Measurements from ENCODE around the gene FAM53A. TPM values are rescaled to one million over a fixed set of nuclear protein-coding genes. Genes with fewer than 3 reads are reported as not detected.

FAM53A gene
- 1.6 and 3.1 TPM in 2 replicates for total RNA-seq (2021)
- Bru-seq, nascent RNA: percentile 36 among the genes with signal in this experiment
- BruChase-seq, experiment 1, labeled RNA remaining after a 2-hour chase: percentile 34 among the genes with signal in this experiment
- BruChase-seq, experiment 2, labeled RNA remaining after a 6-hour chase: percentile 47 among the genes with signal in this experiment
- long read RNA-seq, partial matches to known transcripts: 4 of 9 reads
- long read RNA-seq, other reads (novel, unspliced or antisense): 2 of 9 reads

GRCh38 chr4:1683736-1684505, at the start of gene FAM53A:
Gene FAM53A (minus strand): TSS chr4:1684313. CDS start chr4:1668741, 15,572 bp downstream.
- H3K4me1 ChIP-seq (ENCODE audit: insufficient read depth, low read length, poor library complexity, severe bottlenecking): no peaks in the 10 kb centered on the region
- no peaks in the 10 kb centered on the region for H3K36me3 ChIP-seq (ENCODE audit: insufficient read depth, low read length, poor library complexity, severe bottlenecking)
- H3K4me3 ChIP-seq (ENCODE audit: low read depth, low read length, poor library complexity, severe bottlenecking): peak within 1 kb of the TSS; percentile 49
- peak within 1 kb of the TSS; percentile 77 for H3K27ac ChIP-seq (ENCODE audit: low read depth, low read length, poor library complexity, severe bottlenecking)
- no peaks in the 10 kb centered on the region for H3K9me3 ChIP-seq (ENCODE audit: low read depth, low read length, poor library complexity, severe bottlenecking)
- intact Hi-C loops (cut with micrococcal nuclease; ENCODE audit: unreplicated experiment): no loop called here
- POLR2A ChIA-PET (ENCODE audit: low non-redundant PET): no interaction called here
- peak; percentile 93 for DNase-seq (ENCODE audit: low spot score)
- CTCF ChIA-PET: no interaction called here
- no TSS peak for BruUV-seq (replicated peaks)
- no peaks in the 10 kb centered on the region for H3K27me3 ChIP-seq (replicated peaks; ENCODE audit: insufficient read depth, low read depth, low read length, poor library complexity)
- TF ChIP-seq, protein P1, sequence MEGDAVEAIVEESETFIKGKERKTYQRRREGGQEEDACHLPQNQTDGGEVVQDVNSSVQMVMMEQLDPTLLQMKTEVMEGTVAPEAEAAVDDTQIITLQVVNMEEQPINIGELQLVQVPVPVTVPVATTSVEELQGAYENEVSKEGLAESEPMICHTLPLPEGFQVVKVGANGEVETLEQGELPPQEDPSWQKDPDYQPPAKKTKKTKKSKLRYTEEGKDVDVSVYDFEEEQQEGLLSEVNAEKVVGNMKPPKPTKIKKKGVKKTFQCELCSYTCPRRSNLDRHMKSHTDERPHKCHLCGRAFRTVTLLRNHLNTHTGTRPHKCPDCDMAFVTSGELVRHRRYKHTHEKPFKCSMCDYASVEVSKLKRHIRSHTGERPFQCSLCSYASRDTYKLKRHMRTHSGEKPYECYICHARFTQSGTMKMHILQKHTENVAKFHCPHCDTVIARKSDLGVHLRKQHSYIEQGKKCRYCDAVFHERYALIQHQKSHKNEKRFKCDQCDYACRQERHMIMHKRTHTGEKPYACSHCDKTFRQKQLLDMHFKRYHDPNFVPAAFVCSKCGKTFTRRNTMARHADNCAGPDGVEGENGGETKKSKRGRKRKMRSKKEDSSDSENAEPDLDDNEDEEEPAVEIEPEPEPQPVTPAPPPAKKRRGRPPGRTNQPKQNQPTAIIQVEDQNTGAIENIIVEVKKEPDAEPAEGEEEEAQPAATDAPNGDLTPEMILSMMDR (conservative IDR thresholded peaks at IDR 0.05; ENCODE audit: low read depth, low read length): no peak
- no peak for TF ChIP-seq EZH2 (IDR thresholded peaks at IDR 0.05; ENCODE audit: borderline replicate concordance, low read depth, low read length, poor library complexity, severe bottlenecking)

DNA sequence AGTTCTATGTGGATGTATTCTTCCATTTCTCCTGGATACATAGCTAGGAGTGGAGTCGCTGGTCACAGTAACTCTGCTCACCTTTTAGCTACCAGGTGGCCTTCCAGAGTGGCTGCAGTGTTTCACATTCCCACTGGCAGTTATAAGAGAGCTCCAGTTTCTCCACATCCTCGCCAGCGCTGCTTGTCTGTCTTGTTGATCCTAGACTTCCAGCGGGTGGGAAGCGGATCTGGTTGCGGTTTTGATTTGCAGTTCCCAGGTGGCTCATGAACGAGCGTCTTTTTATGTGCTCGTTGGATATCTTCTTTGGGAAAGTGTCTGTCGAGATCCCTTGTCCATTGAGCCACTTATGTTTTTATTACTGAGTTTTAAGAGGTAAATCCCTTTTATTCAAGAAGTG, 48.8 kb upstream of the FAM53A start:
- intact Hi-C loops (cut with micrococcal nuclease; ENCODE audit: unreplicated experiment): no loop called here
- no peak for DNase-seq (ENCODE audit: low spot score)
- H3K36me3 ChIP-seq (ENCODE audit: insufficient read depth, low read length, poor library complexity, severe bottlenecking): peaks cover 97% of the 10 kb centered on the region
- H3K4me3 ChIP-seq (ENCODE audit: low read depth, low read length, poor library complexity, severe bottlenecking): no peak overlapping the region
- peaks cover 11% of the 10 kb centered on the region for H3K9me3 ChIP-seq (ENCODE audit: low read depth, low read length, poor library complexity, severe bottlenecking)
- TF ChIP-seq EZH2 (IDR thresholded peaks at IDR 0.05; ENCODE audit: borderline replicate concordance, low read depth, low read length, poor library complexity, severe bottlenecking): no peak
- TF ChIP-seq, protein P1 (conservative IDR thresholded peaks at IDR 0.05; ENCODE audit: low read depth, low read length): no peak
- no peaks in the 10 kb centered on the region for H3K4me1 ChIP-seq (ENCODE audit: insufficient read depth, low read length, poor library complexity, severe bottlenecking)
- H3K27me3 ChIP-seq (replicated peaks; ENCODE audit: insufficient read depth, low read depth, low read length, poor library complexity): no peaks in the 10 kb centered on the region
- ChIA-PET CTCF (interaction anchor here (0.8 kb wide), 1 partner anchor 23 kb away, joined by 3 read pairs; no protein-coding TSS in a partner anchor), POLR2A (ENCODE audit: low non-redundant PET) (interaction anchor here (0.5 kb wide), 1 partner anchor 116 kb away, joined by 5 read pairs; no protein-coding TSS in a partner anchor)
- no TSS peak for BruUV-seq (replicated peaks)
- H3K27ac ChIP-seq (ENCODE audit: low read depth, low read length, poor library complexity, severe bottlenecking): no peak overlapping the region

DNA sequence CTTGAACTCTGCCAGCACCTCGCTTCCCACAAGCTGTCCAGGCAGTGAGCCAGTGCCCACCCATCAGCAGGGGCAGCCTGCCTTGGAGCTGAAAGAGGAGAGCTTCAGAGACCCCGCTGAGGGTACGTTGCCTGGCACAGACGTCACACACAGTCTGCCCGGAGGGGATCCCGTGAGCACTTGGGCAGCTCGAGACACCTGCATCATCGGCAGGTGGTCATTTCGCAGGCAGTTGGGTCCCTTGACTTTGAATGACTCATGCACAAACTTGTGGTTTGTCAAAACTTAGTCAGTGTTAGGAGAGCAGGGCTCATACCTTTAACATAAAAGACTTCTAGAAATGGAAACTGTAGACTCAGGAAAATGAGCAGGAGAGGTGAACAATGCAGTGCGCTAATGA, 47.1 kb upstream of the FAM53A start:
- Histone ChIP-seq H3K27me3 (replicated peaks; ENCODE audit: insufficient read depth, low read depth, low read length, poor library complexity) (no peaks in the 10 kb centered on the region), H3K27ac (ENCODE audit: low read depth, low read length, poor library complexity, severe bottlenecking) (no peak overlapping the region), H3K4me1 (ENCODE audit: insufficient read depth, low read length, poor library complexity, severe bottlenecking) (peaks cover 10% of the 10 kb centered on the region), H3K4me3 (ENCODE audit: low read depth, low read length, poor library complexity, severe bottlenecking) (no peak overlapping the region), H3K36me3 (ENCODE audit: insufficient read depth, low read length, poor library complexity, severe bottlenecking) (peaks cover 96% of the 10 kb centered on the region), H3K9me3 (ENCODE audit: low read depth, low read length, poor library complexity, severe bottlenecking) (no peaks in the 10 kb centered on the region)
- ChIA-PET CTCF (no interaction called here), POLR2A (ENCODE audit: low non-redundant PET) (no interaction called here)
- no peak for DNase-seq (ENCODE audit: low spot score)
- intact Hi-C loops (cut with micrococcal nuclease; ENCODE audit: unreplicated experiment): no loop called here
- no TSS peak for BruUV-seq (replicated peaks)
- TF ChIP-seq, protein P1 (conservative IDR thresholded peaks at IDR 0.05; ENCODE audit: low read depth, low read length): no peak
- no peak for TF ChIP-seq EZH2 (IDR thresholded peaks at IDR 0.05; ENCODE audit: borderline replicate concordance, low read depth, low read length, poor library complexity, severe bottlenecking)
